GM13976 (cell line): ENCODE results near the gene DUS4L.

Experiments
- DNase-seq: peaks from one replicate; pipeline ENCODE4 v3.0.0; 2012; ENCODE audit warnings: low spot score
- CTCF ChIP-seq: IDR thresholded peaks from 2 replicates; pipeline ENCODE4 v1.5.1; 2012; ENCODE audit warnings: borderline replicate concordance, mild to moderate bottlenecking; ENCODE audit not compliant: insufficient read depth; ENCODE audit errors: extremely low read depth, missing control alignments, control extremely low read depth
- in situ Hi-C: fragments of 300-500 bp; cut with MboI; formaldehyde crosslinking; loops from one replicate; pipeline ENCODE4 v1.12.0; 2022; ENCODE audit warnings: low sequenced_read_pairs, mixed read lengths, inconsistent platforms; ENCODE audit not compliant: unreplicated experiment

Gene DUS4L

DNA sequence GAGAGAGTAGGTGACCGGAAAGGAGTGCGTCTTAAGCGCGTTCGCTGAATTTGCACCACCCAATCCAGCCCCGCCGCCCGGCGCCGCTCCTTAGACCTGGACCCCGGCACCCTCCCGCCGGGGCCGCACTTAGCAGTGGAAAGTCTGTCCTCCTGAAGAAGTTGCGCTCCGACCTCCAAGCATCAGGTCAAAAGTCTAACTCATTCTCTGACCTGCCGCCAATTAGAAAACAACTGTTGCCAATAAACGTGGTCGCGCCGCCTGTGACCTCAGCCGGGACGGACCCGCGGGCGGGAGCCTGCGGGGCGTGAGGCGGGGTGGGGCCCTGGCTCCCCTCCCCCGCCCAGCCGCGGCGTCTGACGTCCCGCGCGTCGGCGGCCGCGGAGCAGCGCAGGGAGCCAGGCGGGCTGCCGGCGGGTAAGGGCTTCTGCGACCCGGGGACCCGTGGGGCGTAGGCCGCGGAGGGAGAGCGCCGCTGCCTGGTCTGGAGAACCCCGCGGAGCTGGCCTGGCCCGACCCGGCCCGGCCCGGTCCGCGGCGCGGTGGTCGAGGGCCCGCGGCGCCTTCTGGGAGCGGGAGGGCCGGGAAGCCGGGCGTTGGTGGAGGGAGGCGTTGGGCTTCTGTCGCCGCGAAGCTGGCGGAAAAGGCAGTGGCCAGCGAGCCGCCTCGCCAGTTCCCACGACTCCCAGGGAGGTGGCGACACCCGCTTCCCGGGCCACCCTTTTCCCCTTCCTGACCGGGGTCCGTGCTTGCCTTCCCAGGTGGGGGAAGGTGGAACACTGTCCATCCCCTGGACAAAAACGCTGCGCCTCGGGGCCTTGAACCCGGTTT is 16.3 kb downstream of the DUS4L start, which contains the start of gene BCAP29:
Gene BCAP29 (plus strand): TSS at position 362 of the 831 bp plus-strand sequence. CDS start 527 bp downstream, outside the sequence.
- in situ Hi-C loops: no loop called here
- peak; percentile 89 for DNase-seq
- TF ChIP-seq CTCF: peak; percentile 7

GRCh38 chr7:107580716-107581383 is 17.1 kb downstream of the DUS4L start:
- no peak for DNase-seq
- no peak for TF ChIP-seq CTCF
- in situ Hi-C loops: no loop called here

DNA sequence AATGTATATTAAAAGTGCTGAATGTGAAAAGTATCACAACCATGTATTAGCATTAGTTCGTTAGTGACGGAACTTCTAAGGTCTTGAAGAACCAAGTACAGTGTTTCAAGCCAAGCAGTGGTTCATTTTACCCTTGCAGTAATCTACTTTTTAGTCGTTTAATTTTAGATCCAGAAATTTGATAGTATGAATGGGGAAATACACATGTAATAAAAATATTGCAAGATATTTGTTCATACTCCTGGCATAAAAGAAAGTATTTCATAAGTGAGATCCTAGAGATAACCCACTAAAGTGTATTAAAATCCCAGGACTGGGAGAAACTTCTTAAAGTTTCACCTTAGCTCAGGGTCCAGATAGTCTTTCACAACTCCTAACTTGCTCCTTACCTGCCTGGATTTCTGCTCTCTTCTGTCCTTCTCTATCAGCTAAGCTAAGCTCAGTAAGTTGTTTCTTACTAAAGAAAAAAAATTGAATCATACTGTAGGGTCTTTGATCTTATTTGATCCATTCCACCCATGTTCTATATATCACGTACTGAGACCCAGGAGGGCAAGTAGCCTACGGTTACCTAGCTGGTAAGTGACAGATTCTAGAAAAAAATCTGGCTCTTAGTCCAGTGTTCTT is 17.7 kb downstream of the DUS4L start:
- no peak for TF ChIP-seq CTCF
- in situ Hi-C loops: no loop called here
- no peak for DNase-seq

DNA sequence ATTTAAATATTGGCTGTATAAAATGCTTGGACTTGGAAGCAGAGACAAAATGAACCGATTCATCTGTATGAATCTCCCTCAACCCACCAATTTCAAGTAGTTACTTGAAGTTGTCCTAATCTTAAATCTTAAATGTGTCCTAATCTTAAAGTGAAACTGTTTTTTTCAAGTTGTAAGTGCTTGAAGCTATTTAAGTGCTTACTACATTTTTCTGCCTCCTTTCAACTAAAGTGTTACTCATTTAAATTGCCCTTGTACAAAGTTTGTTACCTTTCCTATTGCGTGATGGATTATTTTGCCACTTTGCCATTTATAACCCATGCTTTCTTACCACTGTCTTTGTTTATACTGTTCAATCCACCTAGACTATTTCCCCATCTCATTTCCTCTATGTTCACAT is 19.1 kb downstream of the DUS4L start:
- in situ Hi-C loops: no loop called here
- TF ChIP-seq CTCF: no peak
- no peak for DNase-seq

GRCh38 chr7:107584716-107585115 is 20.9 kb downstream of the DUS4L start:
- no peak for DNase-seq
- in situ Hi-C loops: no loop called here

More at GRCh38 chr7:107584716-107585115, 20.9 kb downstream of the DUS4L start:
- TF ChIP-seq CTCF: no peak
